K562 (cell line): ENCODE measurements around the gene DCAF12. TPM values are rescaled to one million over a fixed set of nuclear protein-coding genes. Genes with fewer than 3 reads are reported as not detected.

ENCODE experiments used
- ATAC-seq: fragments of 200-7000 bp; cut with Tn5 transposase; 3 replicates; pipeline ENCODE4 v1.9.1; 2020; ENCODE audit warnings: moderate library complexity
- BruUV-seq: library from RNA; stranded (reverse); fragments of 400-500 nt; replicated peaks from 2 replicates; lab custom pipeline; 2021; lab: Mats Ljungman, UMichigan
- CTCF ChIA-PET: fragments of 300-600 bp; formaldehyde crosslinking; extraction: SDS; loops from one replicate; lab custom pipeline; 2021; ENCODE audit warnings: low intra/inter-chr PET ratio; lab: Yijun Ruan, JAX
- POLR2A ChIA-PET: fragments of 300-600, 350-650 bp; sonication (Branson Sonifier 250); formaldehyde crosslinking; extraction: SDS; loops from one replicate; lab custom pipeline; 2021; ENCODE audit warnings: antibody characterized with exemption, inconsistent platforms; lab: Yijun Ruan, JAX
- DNase-seq, 4 experiments: peaks; one replicate each; pipeline versions ENCODE4 v3.0.0 to v3.0.0-alpha.2; 2011 to 2018; ENCODE audit warnings: low spot score in 3 of 4, mixed read lengths in 3 of 4; ENCODE audit errors: extremely low read depth in 1 of 4
- FAIRE-seq: peaks from 2 replicates; lab custom pipeline; 2011; peaks lifted over from hg19 to GRCh38; lab: Jason Lieb, UNC
- H2AFZ ChIP-seq: 2 replicates; pipeline ENCODE4 v1.6.0; 2011; ENCODE audit warnings: low read depth, low read length, control low read depth, inconsistent platforms
- H3K27ac ChIP-seq: fragments of 200-600 bp; 3 replicates; pipeline ENCODE4 v1.8.0; 2011; ENCODE audit warnings: low read depth, mild to moderate bottlenecking, control low read depth, inconsistent platforms, low read length, moderate library complexity, mixed read lengths; ENCODE audit errors: extremely low read depth
- H3K27me3 ChIP-seq, 2 experiments: fragments of 300-600 bp in 1 of 2; 2 replicates in 1 of 2; 3 replicates in 1 of 2; pipeline versions ENCODE4 v1.6.0 to v1.8.0; 2011; ENCODE audit warnings: inconsistent platforms in 2 of 2, low read length in 2 of 2, mild to moderate bottlenecking in 1 of 2, mixed read lengths in 1 of 2, moderate library complexity in 1 of 2; ENCODE audit not compliant: control insufficient read depth in 2 of 2, insufficient read depth in 2 of 2
- H3K36me3 ChIP-seq: fragments of 300-600 bp; 3 replicates; pipeline ENCODE4 v1.8.0; 2011; ENCODE audit warnings: mild to moderate bottlenecking, low read length, inconsistent platforms; ENCODE audit not compliant: control insufficient read depth, insufficient read depth
- H3K4me1 ChIP-seq, 2 experiments: fragments of 200-600 bp in 1 of 2; replicated peaks in 1 of 2; 2 replicates in 1 of 2; 3 replicates in 1 of 2; pipeline versions ENCODE4 v1.5.1 to v1.8.0; 2011; ENCODE audit warnings: inconsistent platforms in 2 of 2, low read length in 2 of 2, mild to moderate bottlenecking in 1 of 2, mixed read lengths in 1 of 2, moderate library complexity in 1 of 2; ENCODE audit not compliant: control insufficient read depth in 2 of 2, insufficient read depth in 2 of 2
- H3K4me2 ChIP-seq: 2 replicates; pipeline ENCODE4 v1.6.1; 2011; ENCODE audit warnings: low read length, control low read depth, inconsistent platforms, mixed read lengths; ENCODE audit not compliant: insufficient read depth
- H3K4me3 ChIP-seq: fragments of 200-600 bp; sonication (generic), shearing (Covaris generic); 2 replicates; pipeline ENCODE4 v1.5.1; 2016; ENCODE audit warnings: control low read depth, inconsistent platforms
- H3K79me2 ChIP-seq: fragments of 200-600 bp; 3 replicates; pipeline ENCODE4 v1.8.0; 2011; ENCODE audit warnings: low read length, inconsistent platforms; ENCODE audit not compliant: control insufficient read depth, insufficient read depth
- H3K9ac ChIP-seq, 2 experiments: 2 replicates each; pipeline versions ENCODE4 v1.6.0 to v1.6.1; 2011; ENCODE audit warnings: low read depth in 2 of 2, low read length in 2 of 2, control low read depth in 1 of 2, inconsistent platforms in 1 of 2, mild to moderate bottlenecking in 1 of 2, mixed read lengths in 1 of 2; ENCODE audit not compliant: insufficient read depth in 1 of 2
- H3K9me1 ChIP-seq: one replicate; pipeline ENCODE4 v1.6.0; 2011; ENCODE audit warnings: inconsistent platforms, mild to moderate bottlenecking, low read length, moderate library complexity; ENCODE audit not compliant: control insufficient read depth, insufficient read depth
- H3K9me3 ChIP-seq: replicated peaks from 2 replicates; pipeline ENCODE4 v1.5.1; 2011; ENCODE audit warnings: low read depth, low read length, inconsistent platforms; ENCODE audit not compliant: control insufficient read depth, insufficient read depth
- H4K20me1 ChIP-seq: replicated peaks from 2 replicates; pipeline ENCODE4 v1.6.1; 2011; ENCODE audit warnings: low read length, inconsistent platforms, mixed read lengths; ENCODE audit not compliant: control insufficient read depth, insufficient read depth
- ARID3B ChIP-seq: fragments of 250-450 bp; sonication (Bioruptor Pico); IDR thresholded peaks from 2 replicates; pipeline ENCODE4 v1.4.0; 2020; ENCODE audit warnings: borderline replicate concordance
- BMI1 ChIP-seq: fragments of 150-350 bp; IDR thresholded peaks from 2 replicates; pipeline ENCODE4 v1.6.1; 2014; ENCODE audit warnings: low read length
- CLOCK ChIP-seq: fragments of 250-450 bp; sonication (Bioruptor Pico); IDR thresholded peaks from 2 replicates; pipeline ENCODE4 v1.4.0; 2020; ENCODE audit warnings: mild to moderate bottlenecking, moderate library complexity, borderline replicate concordance
- HLTF ChIP-seq: fragments of 450-650 bp; IDR thresholded peaks from 2 replicates; pipeline ENCODE4 v1.6.1; 2016
- NBN ChIP-seq: fragments of 450-650 bp; IDR thresholded peaks from 2 replicates; pipeline ENCODE4 v1.6.1; 2016; ENCODE audit warnings: low read depth, mild to moderate bottlenecking
- RAD21 ChIP-seq, 2 experiments: fragments of 250-450 bp in 1 of 2; fragments of 450-650 bp in 1 of 2; sonication (Bioruptor Pico) in 1 of 2; formaldehyde crosslinking in 1 of 2; IDR thresholded peaks in 1 of 2; conservative IDR thresholded peaks in 1 of 2; 2 replicates each; pipeline versions ENCODE4 v1.4.0 to v1.8.0; 2020 to 2022; ENCODE audit warnings: mild to moderate bottlenecking in 2 of 2, moderate library complexity in 1 of 2
- SIN3A ChIP-seq, 2 experiments: fragments of 150-350 bp in 1 of 2; IDR thresholded peaks; 2 replicates each; pipeline ENCODE4 v1.6.1; 2011 to 2016; ENCODE audit warnings: borderline replicate concordance in 2 of 2, low read depth in 2 of 2, low read length in 2 of 2, mild to moderate bottlenecking in 2 of 2, moderate library complexity in 2 of 2; ENCODE audit not compliant: control insufficient read depth in 1 of 2
- SIRT6 ChIP-seq: IDR thresholded peaks from one replicate; pipeline ENCODE4 v1.6.1; 2012; ENCODE audit warnings: low read depth, mild to moderate bottlenecking, control low read depth, inconsistent platforms, low read length, moderate library complexity
- TGIF2 ChIP-seq: sonication (generic); formaldehyde crosslinking; IDR thresholded peaks from 2 replicates; pipeline ENCODE4 v1.8.1; 2022; ENCODE audit warnings: mild to moderate bottlenecking, missing genetic modification reagents, moderate library complexity
- UBTF ChIP-seq, 2 experiments: IDR thresholded peaks; 2 replicates each; pipeline ENCODE4 v1.6.1; 2012; ENCODE audit warnings: improper control_type of control experiment in 2 of 2, low read depth in 2 of 2, low read length in 2 of 2, borderline replicate concordance in 1 of 2
- ZNF551 ChIP-seq: fragments of 250-450 bp; sonication (Bioruptor Pico); IDR thresholded peaks from 2 replicates; pipeline ENCODE4 v1.5.0; 2021; ENCODE audit warnings: mild to moderate bottlenecking, moderate library complexity
- WGBS: fragments of 100-300 bp; shearing (Covaris generic); methylation state at CpG from one replicate; pipeline ENCODE4 v1.1.6; 2016; ENCODE audit warnings: low coverage, mixed read lengths; ENCODE audit not compliant: insufficient coverage; ENCODE audit errors: missing lambda C conversion rate; 5-methylcytosine and 5-hydroxymethylcytosine counted together
- in situ Hi-C: fragments of 300-500 bp; cut with MboI; formaldehyde crosslinking; loops from 4 replicates; pipeline ENCODE4 v1.15.0; 2018; ENCODE audit warnings: inconsistent platforms, mixed read lengths
- intact Hi-C: fragments of 100-400 bp; cut with micrococcal nuclease; formaldehyde crosslinking; loops from 2 replicates; pipeline ENCODE4 v1.14.2; 2022
- polyA plus RNA-seq, 8 experiments: library from polyadenylated mRNA; depleted of rRNA in 4 of 8; stranded (reverse) in 5 of 8; unstranded in 3 of 8; fragments of >200 nt; fragmentation: Nextera tagmentation in 2 of 8; fragmentation: Illumina TruSeq in 1 of 8; extraction: Ambion mirVana in 2 of 8; extraction: Trizol in 1 of 8; gene quantifications; 2 replicates each; pipeline versions ENCODE4 v1.2.1 to v1.2.3, GENCODE V29; 2011 to 2014; ENCODE audit warnings: inconsistent platforms in 1 of 8, missing spikeins in 1 of 8
- total RNA-seq, 7 experiments: library from RNA; depleted of rRNA in 6 of 7; stranded (reverse); fragments of >200 nt in 6 of 7; fragmentation: Illumina TruSeq in 2 of 7; extraction: Trizol in 2 of 7; gene quantifications; 2 replicates each; pipeline versions ENCODE4 v1.2.1 to v1.2.3, GENCODE V29; 2011 to 2021; ENCODE audit warnings: low replicate concordance in 1 of 7
- TF ChIP-seq, protein P1 (sequence below), 2 experiments: fragments of 450-650 bp; conservative IDR thresholded peaks; 2 replicates each; pipeline ENCODE4 v1.6.1; 2017; ENCODE audit warnings: mild to moderate bottlenecking in 2 of 2, moderate library complexity in 2 of 2

DCAF12 gene
- total and polyA plus RNA-seq, 9 of the 15 experiments (the other 6 are each of a cell fraction or from before 2014, with no cell fraction given) = 10.9 to 59.6 (median 30.8) TPM

- TF ChIP-seq CLOCK (CRISPR knock-in tag) (no peak), RAD21 (CRISPR knock-in tag; conservative IDR thresholded peaks at IDR 0.05 in 1 of 2, IDR thresholded peaks at IDR 0.05 in 1 of 2) (no peak), BMI1 (no peak), SIN3A (IDR thresholded peaks at IDR 0.05; ENCODE audit: borderline replicate concordance in 2 of 2, control insufficient read depth in 1 of 2, low read depth in 2 of 2, low read length in 2 of 2) (no peak)
These were observed 29.7 kb downstream of the DCAF12 start (continued) for GRCh38 chr9:34096751-34097150.

DNA sequence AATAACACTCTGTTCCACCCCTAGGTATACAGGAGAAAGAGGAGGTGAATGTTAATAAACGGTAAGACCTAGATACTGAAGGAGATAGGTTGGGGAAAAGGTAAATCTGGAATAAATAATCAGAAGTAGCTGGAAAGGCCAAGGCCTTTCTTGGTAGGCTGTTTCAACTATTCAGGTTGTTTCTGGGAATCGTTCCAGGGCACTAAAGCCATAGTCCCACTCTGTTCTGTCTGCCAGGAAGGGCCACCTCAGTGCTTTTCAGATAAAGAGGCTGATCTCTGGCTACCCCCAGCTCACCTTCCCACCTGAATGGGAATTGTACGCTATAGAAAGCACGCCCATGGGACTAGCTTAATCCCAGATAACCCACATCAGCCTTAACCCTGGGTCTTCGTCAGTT, 32.9 kb downstream of the DCAF12 start:
- WGBS = 85% methylated on average over 4 of the region's 5 CpGs
- intact Hi-C loops = no loop called here
- in situ Hi-C loops = no loop called here
- DNase-seq = no peak
- no peaks in the 10 kb centered on the region for H3K9me1 ChIP-seq
- H3K4me2 ChIP-seq = no peak overlapping the region
- H3K79me2 ChIP-seq = no peaks in the 10 kb centered on the region
- ATAC-seq = no peak
- H3K27ac ChIP-seq = no peak overlapping the region
- H3K36me3 ChIP-seq = peaks cover 81% of the 10 kb centered on the region; the same call in 2 of the 3 replicates
- H3K9ac ChIP-seq = no peak overlapping the region
- no peak overlapping the region for H2AFZ ChIP-seq
- no TSS peak for BruUV-seq
- no peak overlapping the region for H3K4me3 ChIP-seq
- no peaks in the 10 kb centered on the region for H4K20me1 ChIP-seq
- ChIA-PET CTCF (no interaction called here), POLR2A (no interaction called here)
- H3K4me1 ChIP-seq = no peaks in the 10 kb centered on the region
- H3K9me3 ChIP-seq = no peaks in the 10 kb centered on the region
- no peaks in the 10 kb centered on the region for H3K27me3 ChIP-seq
- no peak for FAIRE-seq
- TF ChIP-seq, protein P1, sequence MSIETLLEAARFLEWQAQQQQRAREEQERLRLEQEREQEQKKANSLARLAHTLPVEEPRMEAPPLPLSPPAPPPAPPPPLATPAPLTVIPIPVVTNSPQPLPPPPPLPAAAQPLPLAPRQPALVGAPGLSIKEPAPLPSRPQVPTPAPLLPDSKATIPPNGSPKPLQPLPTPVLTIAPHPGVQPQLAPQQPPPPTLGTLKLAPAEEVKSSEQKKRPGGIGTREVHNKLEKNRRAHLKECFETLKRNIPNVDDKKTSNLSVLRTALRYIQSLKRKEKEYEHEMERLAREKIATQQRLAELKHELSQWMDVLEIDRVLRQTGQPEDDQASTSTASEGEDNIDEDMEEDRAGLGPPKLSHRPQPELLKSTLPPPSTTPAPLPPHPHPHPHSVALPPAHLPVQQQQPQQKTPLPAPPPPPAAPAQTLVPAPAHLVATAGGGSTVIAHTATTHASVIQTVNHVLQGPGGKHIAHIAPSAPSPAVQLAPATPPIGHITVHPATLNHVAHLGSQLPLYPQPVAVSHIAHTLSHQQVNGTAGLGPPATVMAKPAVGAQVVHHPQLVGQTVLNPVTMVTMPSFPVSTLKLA (conservative IDR thresholded peaks at IDR 0.05) = no peak
- TF ChIP-seq SIRT6 = no peak
- no peak for TF ChIP-seq UBTF (IDR thresholded peaks at IDR 0.05; ENCODE audit: borderline replicate concordance in 1 of 2, low read depth in 2 of 2, low read length in 2 of 2)
- no peak for TF ChIP-seq NBN
- no peak for TF ChIP-seq TGIF2 (CRISPR knock-in tag)
- TF ChIP-seq ARID3B (CRISPR knock-in tag) = no peak
- TF ChIP-seq HLTF = no peak
- TF ChIP-seq ZNF551 = no peak
